Keratinocyte (primary cell): ENCODE data around the gene TRIM25. TPM values are rescaled to one million over a fixed set of nuclear protein-coding genes. Genes with fewer than 3 reads are reported as not detected.

Experiments used
- DNase-seq: peaks from one replicate; pipeline ENCODE4 v3.0.0-alpha.2; 2011; ENCODE audit warnings: low read depth, missing footprints, low spot score
- FAIRE-seq: peaks from 2 replicates; lab custom pipeline; 2011; peaks lifted over from hg19 to GRCh38; lab: Jason Lieb, UNC
- H2AFZ ChIP-seq: 2 replicates; pipeline ENCODE4 v1.6.0; 2012; ENCODE audit warnings: low read length, control low read depth, inconsistent platforms; ENCODE audit not compliant: control insufficient read depth
- H3K27ac ChIP-seq: 2 replicates; pipeline ENCODE4 v1.5.1; 2011; ENCODE audit warnings: low read length; ENCODE audit not compliant: control insufficient read depth, insufficient read depth
- H3K27me3 ChIP-seq: 3 replicates; pipeline ENCODE4 v1.6.0; 2011; ENCODE audit warnings: low read length; ENCODE audit not compliant: control insufficient read depth, insufficient read depth; ENCODE audit errors: extremely low read depth
- H3K36me3 ChIP-seq, 2 experiments: 2 replicates in 1 of 2; 3 replicates in 1 of 2; pipeline ENCODE4 v1.5.1; 2011; ENCODE audit warnings: low read length in 2 of 2, mild to moderate bottlenecking in 1 of 2; ENCODE audit not compliant: control insufficient read depth in 2 of 2, insufficient read depth in 2 of 2; ENCODE audit errors: extremely low read depth in 1 of 2
- H3K4me1 ChIP-seq: 3 replicates; pipeline ENCODE4 v1.5.1; 2011; ENCODE audit warnings: low read length; ENCODE audit not compliant: control insufficient read depth, insufficient read depth; ENCODE audit errors: extremely low read depth
- H3K4me2 ChIP-seq: 3 replicates; pipeline ENCODE4 v1.6.0; 2011; ENCODE audit warnings: low read depth, low read length; ENCODE audit not compliant: control insufficient read depth, insufficient read depth; ENCODE audit errors: extremely low read depth
- H3K4me3 ChIP-seq, 3 experiments: fragments of 200-600 bp in 1 of 3; sonication (generic) in 1 of 3; 2 replicates in 2 of 3; 3 replicates in 1 of 3; pipeline ENCODE4 v1.5.1; 2011 to 2016; ENCODE audit warnings: low read length in 3 of 3, mild to moderate bottlenecking in 3 of 3, control low read depth in 2 of 3, inconsistent platforms in 1 of 3, low read depth in 1 of 3, mixed read lengths in 1 of 3, mixed run types in 1 of 3, moderate library complexity in 1 of 3; ENCODE audit not compliant: control insufficient read depth in 2 of 3, insufficient read depth in 2 of 3; ENCODE audit errors: extremely low read depth in 1 of 3
- H3K79me2 ChIP-seq: 2 replicates; pipeline ENCODE4 v1.6.0; 2012; ENCODE audit warnings: low read length; ENCODE audit not compliant: control insufficient read depth, insufficient read depth
- H3K9ac ChIP-seq: 3 replicates; pipeline ENCODE4 v1.6.0; 2011; ENCODE audit warnings: low read length; ENCODE audit not compliant: control insufficient read depth, insufficient read depth; ENCODE audit errors: extremely low read depth
- H3K9me1 ChIP-seq: 3 replicates; pipeline ENCODE4 v1.6.0; 2011; ENCODE audit warnings: low read length; ENCODE audit not compliant: control insufficient read depth, insufficient read depth; ENCODE audit errors: extremely low read depth
- H3K9me3 ChIP-seq: 2 replicates; pipeline ENCODE4 v1.5.1; 2012; ENCODE audit warnings: low read depth, low read length; ENCODE audit not compliant: control insufficient read depth
- H4K20me1 ChIP-seq: 3 replicates; pipeline ENCODE4 v1.6.0; 2011; ENCODE audit warnings: low read length; ENCODE audit not compliant: control insufficient read depth, insufficient read depth; ENCODE audit errors: extremely low read depth
- CTCF ChIP-seq, 3 experiments: IDR thresholded peaks in 1 of 3; conservative IDR thresholded peaks in 1 of 3; optimal IDR thresholded peaks in 1 of 3; 2 replicates in 2 of 3; 3 replicates in 1 of 3; pipeline versions ENCODE3 to v1.5.1; 2011; ENCODE audit warnings: low read length in 3 of 3, mild to moderate bottlenecking in 3 of 3, moderate library complexity in 2 of 3, control low read depth in 1 of 3, inconsistent platforms in 1 of 3; ENCODE audit not compliant: insufficient read depth in 2 of 3; ENCODE audit errors: extremely low read depth in 1 of 3
- EZH2 ChIP-seq: IDR thresholded peaks from one replicate; pipeline ENCODE4 v1.6.1; 2012; ENCODE audit warnings: inconsistent platforms, mild to moderate bottlenecking, low read length, moderate library complexity
- dilution Hi-C: fragments of 300-500 bp; cut with MboI; formaldehyde crosslinking; loops from one replicate; pipeline ENCODE4 v1.7.0; 2020; ENCODE audit warnings: low sequenced_read_pairs; ENCODE audit not compliant: extremely low pct_ligation_motif_present
- polyA plus RNA-seq, 5 experiments: library from polyadenylated mRNA; depleted of rRNA in 3 of 5; stranded (reverse) in 3 of 5; stranded (forward) in 1 of 5; unstranded in 1 of 5; fragments of >200 nt; gene quantifications; 1 replicate in 1 of 5; 2 replicates in 3 of 5; 3 replicates in 1 of 5; pipeline versions ENCODE4 v1.2.1 to v1.2.3, GENCODE V29; 2011 to 2012; ENCODE audit warnings: missing spikeins in 2 of 5, low read depth in 1 of 5, low replicate concordance in 1 of 5

Gene TRIM25
- polyA plus RNA-seq, 1 donor (not counting 4 experiments of a cell fraction or from before 2014, with no cell fraction given) = 60.3 TPM

GRCh38 chr17:56902348-56902747, 11.5 kb downstream of the TRIM25 start:
- no peaks in the 10 kb centered on the region for H4K20me1 ChIP-seq
- H3K27ac ChIP-seq = peak overlapping the region; percentile 48
- H3K9ac ChIP-seq = no peak overlapping the region
- dilution Hi-C loops = no loop called here
- FAIRE-seq (peak; percentile 85), DNase-seq (no peak)
- H2AFZ ChIP-seq = no peak overlapping the region
- H3K4me1 ChIP-seq = peaks cover 16% of the 10 kb centered on the region
- no peaks in the 10 kb centered on the region for H3K27me3 ChIP-seq
- H3K4me2 ChIP-seq = peak overlapping the region; percentile 29
- no peak overlapping the region for H3K4me3 ChIP-seq
- H3K9me3 ChIP-seq = no peaks in the 10 kb centered on the region
- peaks cover 36% of the 10 kb centered on the region for H3K79me2 ChIP-seq
- peaks cover 39 to 77% of the 10 kb centered on the region in 2 experiments for H3K36me3 ChIP-seq
- TF ChIP-seq CTCF (optimal IDR thresholded peaks at IDR 0.05 in 1 of 3, IDR thresholded peaks at IDR 0.05 in 1 of 3, conservative IDR thresholded peaks at IDR 0.05 in 1 of 3; ENCODE audit: extremely low read depth in 1 of 3, insufficient read depth in 2 of 3, low read length in 3 of 3) (no peak), EZH2 (no peak)
- no peaks in the 10 kb centered on the region for H3K9me1 ChIP-seq

- Histone ChIP-seq H3K4me2 (no peak overlapping the region), H2AFZ (no peak overlapping the region), H3K27me3 (no peaks in the 10 kb centered on the region), H3K4me3 (no peak overlapping the region), H3K9me3 (no peaks in the 10 kb centered on the region), H3K27ac (no peak overlapping the region), H3K9ac (no peak overlapping the region), H3K4me1 (peaks cover 16% of the 10 kb centered on the region), H4K20me1 (no peaks in the 10 kb centered on the region), H3K36me3 (peaks cover 50 to 75% of the 10 kb centered on the region in 2 experiments), H3K9me1 (no peaks in the 10 kb centered on the region), H3K79me2 (peaks cover 25% of the 10 kb centered on the region)
- DNase-seq (no peak), FAIRE-seq (no peak)
- TF ChIP-seq EZH2 (no peak), CTCF (optimal IDR thresholded peaks at IDR 0.05 in 1 of 3, IDR thresholded peaks at IDR 0.05 in 1 of 3, conservative IDR thresholded peaks at IDR 0.05 in 1 of 3; ENCODE audit: extremely low read depth in 1 of 3, insufficient read depth in 2 of 3, low read length in 3 of 3) (no peak)
- dilution Hi-C loops = no loop called here
These were observed 14.4 kb downstream of the TRIM25 start for GRCh38 chr17:56899403-56899802.
